H1 (cell line): ENCODE data around the gene EPHB6. TPM values are rescaled to one million over a fixed set of nuclear protein-coding genes. Genes with fewer than 3 reads are reported as not detected.

ENCODE experiments used
- CTCF ChIA-PET: fragments of 300-600 bp; sonication (Branson Sonifier 250); formaldehyde crosslinking; loops from one replicate; lab custom pipeline; 2021; ENCODE audit not compliant: partially characterized antibody; lab: Charles Lee
- POLR2A ChIA-PET: fragments of 300-600 bp; sonication (Branson Sonifier 250); formaldehyde crosslinking; loops from one replicate; lab custom pipeline; 2021; ENCODE audit warnings: inconsistent platforms; ENCODE audit not compliant: partially characterized antibody; lab: Charles Lee
- DNase-seq, 2 experiments: peaks; one replicate each; pipeline versions ENCODE4 v3.0.0 to v3.0.0-alpha.2; 2010 to 2022; ENCODE audit warnings: low spot score in 2 of 2, low read depth in 1 of 2, mixed read lengths in 1 of 2
- FAIRE-seq: peaks from 2 replicates; lab custom pipeline; 2011; peaks lifted over from hg19 to GRCh38; lab: Jason Lieb, UNC
- H2AFZ ChIP-seq: 2 replicates; pipeline ENCODE4 v1.8.1; 2012; ENCODE audit warnings: low read length, inconsistent platforms
- H2AK5ac ChIP-seq: 2 replicates; pipeline ENCODE4 v1.6.1; 2013; ENCODE audit warnings: low read depth, low read length
- H2BK120ac ChIP-seq: replicated peaks from 2 replicates; pipeline ENCODE3; 2013; ENCODE audit warnings: low read depth, low read length, inconsistent platforms
- H2BK12ac ChIP-seq: 2 replicates; pipeline ENCODE4 v1.6.1; 2013; ENCODE audit warnings: low read depth, low read length
- H2BK15ac ChIP-seq: 2 replicates; pipeline ENCODE4 v1.6.1; 2013; ENCODE audit warnings: low read length
- H2BK20ac ChIP-seq: 2 replicates; pipeline ENCODE4 v1.6.1; 2013; ENCODE audit warnings: low read length
- H2BK5ac ChIP-seq: 2 replicates; pipeline ENCODE4 v1.6.1; 2013; ENCODE audit warnings: low read depth, low read length
- H3K14ac ChIP-seq: 2 replicates; pipeline ENCODE4 v1.6.1; 2013; ENCODE audit warnings: inconsistent platforms; ENCODE audit not compliant: insufficient read length
- H3K18ac ChIP-seq: 2 replicates; pipeline ENCODE4 v1.6.1; 2013; ENCODE audit warnings: low read length; ENCODE audit errors: extremely low read depth
- H3K23ac ChIP-seq: 2 replicates; pipeline ENCODE4 v1.6.1; 2013; ENCODE audit warnings: inconsistent platforms; ENCODE audit not compliant: insufficient read length
- H3K23me2 ChIP-seq: 2 replicates; pipeline ENCODE4 v1.6.1; 2013; ENCODE audit warnings: low read depth, low read length
- H3K27ac ChIP-seq: 2 replicates; pipeline ENCODE4 v1.6.1; 2011; ENCODE audit warnings: low read depth, low read length, inconsistent platforms
- H3K27me3 ChIP-seq, 4 experiments: replicated peaks in 1 of 4; 1 replicate in 1 of 4; 2 replicates in 3 of 4; pipeline versions ENCODE4 v1.6.1 to v1.8.1; 2011 to 2013; ENCODE audit warnings: low read length in 3 of 4, mild to moderate bottlenecking in 3 of 4, inconsistent platforms in 2 of 4, mixed read lengths in 2 of 4, moderate library complexity in 1 of 4; ENCODE audit not compliant: control insufficient read depth in 3 of 4, insufficient read depth in 3 of 4; ENCODE audit errors: extremely low read depth in 1 of 4
- H3K36me3 ChIP-seq, 4 experiments: 2 replicates each; pipeline versions ENCODE4 v1.6.1 to v1.8.1; 2011 to 2013; ENCODE audit warnings: mild to moderate bottlenecking in 4 of 4, low read length in 3 of 4, moderate library complexity in 2 of 4, control low read depth in 1 of 4, inconsistent platforms in 1 of 4; ENCODE audit not compliant: insufficient read depth in 4 of 4, control insufficient read depth in 2 of 4
- H3K4ac ChIP-seq: replicated peaks from 2 replicates; pipeline ENCODE3; 2013; ENCODE audit warnings: low read length, low read depth, mixed read lengths, inconsistent platforms; ENCODE audit not compliant: insufficient read length
- H3K4me1 ChIP-seq, 4 experiments: replicated peaks in 1 of 4; 1 replicate in 1 of 4; 2 replicates in 3 of 4; pipeline versions ENCODE4 v1.6.1 to v1.8.1; 2011 to 2013; ENCODE audit warnings: low read length in 3 of 4, inconsistent platforms in 2 of 4, mixed read lengths in 1 of 4; ENCODE audit not compliant: insufficient read depth in 4 of 4, control insufficient read depth in 3 of 4
- H3K4me2 ChIP-seq, 2 experiments: 2 replicates each; pipeline versions ENCODE4 v1.6.1 to v1.8.1; 2011 to 2013; ENCODE audit warnings: low read depth in 2 of 2, low read length in 2 of 2, control low read depth in 1 of 2, inconsistent platforms in 1 of 2, mild to moderate bottlenecking in 1 of 2; ENCODE audit not compliant: insufficient read depth in 1 of 2
- H3K4me3 ChIP-seq, 4 experiments: fragments of 200-600, 300-600 bp in 1 of 4; sonication (generic), shearing (Covaris generic), sonication (Bioruptor Twin) in 1 of 4; 2 replicates each; pipeline versions ENCODE4 v1.5.1 to v1.8.1; 2011 to 2016; ENCODE audit warnings: low read length in 4 of 4, low read depth in 3 of 4, control low read depth in 2 of 4, inconsistent platforms in 2 of 4, mild to moderate bottlenecking in 2 of 4, mixed read lengths in 1 of 4, moderate library complexity in 1 of 4; ENCODE audit not compliant: insufficient read depth in 2 of 4; ENCODE audit errors: extremely low read depth in 1 of 4
- H3K56ac ChIP-seq: replicated peaks from 2 replicates; pipeline ENCODE3; 2013; ENCODE audit warnings: low read depth, mild to moderate bottlenecking, mixed read lengths, low read length, inconsistent platforms; ENCODE audit not compliant: insufficient read length
- H3K79me1 ChIP-seq: 2 replicates; pipeline ENCODE4 v1.6.1; 2013; ENCODE audit warnings: low read depth, low read length, control low read depth
- H3K79me2 ChIP-seq, 2 experiments: 2 replicates each; pipeline versions ENCODE4 v1.6.1 to v1.8.1; 2012 to 2013; ENCODE audit warnings: low read length in 2 of 2, mild to moderate bottlenecking in 2 of 2, inconsistent platforms in 1 of 2; ENCODE audit not compliant: insufficient read depth in 2 of 2, control insufficient read depth in 1 of 2
- H3K9ac ChIP-seq, 4 experiments: replicated peaks in 1 of 4; 1 replicate in 1 of 4; 2 replicates in 3 of 4; pipeline versions ENCODE4 v1.6.1 to v1.8.1; 2011 to 2013; ENCODE audit warnings: low read depth in 3 of 4, low read length in 3 of 4, control low read depth in 2 of 4, mild to moderate bottlenecking in 2 of 4, moderate library complexity in 2 of 4, inconsistent platforms in 1 of 4; ENCODE audit errors: extremely low read depth in 1 of 4
- H3K9me3 ChIP-seq, 2 experiments: 2 replicates each; pipeline versions ENCODE4 v1.6.1 to v1.8.1; 2012 to 2013; ENCODE audit warnings: mild to moderate bottlenecking in 2 of 2, moderate library complexity in 2 of 2, control low read depth in 1 of 2, inconsistent platforms in 1 of 2, low read depth in 1 of 2, low read length in 1 of 2, mixed read lengths in 1 of 2; ENCODE audit not compliant: insufficient read depth in 2 of 2
- H4K20me1 ChIP-seq, 2 experiments: replicated peaks in 1 of 2; 2 replicates each; pipeline versions ENCODE3 to v1.8.1; 2011 to 2013; ENCODE audit warnings: inconsistent platforms in 2 of 2, low read length in 2 of 2, mild to moderate bottlenecking in 1 of 2; ENCODE audit not compliant: insufficient read depth in 2 of 2, control insufficient read depth in 1 of 2
- H4K5ac ChIP-seq: 2 replicates; pipeline ENCODE4 v1.6.1; 2013; ENCODE audit warnings: low read length, low read depth, mixed read lengths, inconsistent platforms; ENCODE audit not compliant: insufficient read length
- H4K8ac ChIP-seq: 2 replicates; pipeline ENCODE4 v1.8.0; 2013; ENCODE audit warnings: mild to moderate bottlenecking, moderate library complexity, low read length, inconsistent platforms; ENCODE audit not compliant: insufficient read depth; ENCODE audit errors: extremely low read depth
- H4K91ac ChIP-seq: replicated peaks from 2 replicates; pipeline ENCODE3; 2013; ENCODE audit warnings: low read length, mixed read lengths, inconsistent platforms; ENCODE audit not compliant: insufficient read length
- POLR2A ChIP-seq, 2 experiments: IDR thresholded peaks; 1 replicate in 1 of 2; 2 replicates in 1 of 2; pipeline ENCODE4 v1.6.1; 2011; ENCODE audit warnings: low read depth in 2 of 2, low read length in 2 of 2, mild to moderate bottlenecking in 2 of 2; ENCODE audit errors: control extremely low read depth in 1 of 2
- RXRA ChIP-seq: IDR thresholded peaks from 2 replicates; pipeline ENCODE4 v1.6.1; 2011; ENCODE audit warnings: low read depth, mild to moderate bottlenecking, low read length, moderate library complexity; ENCODE audit not compliant: insufficient read depth
- SUZ12 ChIP-seq: fragments of 200-600 bp; sonication (generic); IDR thresholded peaks from 2 replicates; pipeline ENCODE4 v1.6.1; 2012; ENCODE audit warnings: mild to moderate bottlenecking, inconsistent platforms, low read length, moderate library complexity, mixed read lengths
- TAF1 ChIP-seq: IDR thresholded peaks from 2 replicates; pipeline ENCODE4 v1.6.1; 2011; ENCODE audit warnings: mild to moderate bottlenecking, low read depth, low read length
- WGBS, 2 experiments: shearing (Covaris generic) in 1 of 2; methylation state at CpG; one replicate each; pipeline versions ENCODE4 v1.1.6 to v1.1.7; 2013 to 2015; ENCODE audit warnings: low lambda C conversion rate in 2 of 2, mixed read lengths in 2 of 2, inconsistent platforms in 1 of 2, low coverage in 1 of 2, missing lambda C conversion rate in 1 of 2; ENCODE audit not compliant: insufficient replicate concordance in 2 of 2, insufficient coverage in 1 of 2, insufficient read length in 1 of 2; ENCODE audit errors: extremely low coverage in 1 of 2, missing lambda C conversion rate in 1 of 2; 5-methylcytosine and 5-hydroxymethylcytosine counted together
- polyA plus RNA-seq, 7 experiments: library from polyadenylated mRNA; depleted of rRNA in 3 of 7; stranded (reverse) in 5 of 7; unstranded in 2 of 7; fragments of >200 nt in 5 of 7; fragments of 200-250 nt in 2 of 7; gene quantifications; 1 replicate in 5 of 7; 2 replicates in 1 of 7; 4 replicates in 1 of 7; pipeline versions ENCODE4 v1.2.1 to v1.2.3, GENCODE V29; 2011 to 2013; ENCODE audit warnings: missing spikeins in 2 of 7, mixed read lengths in 2 of 7
- total RNA-seq: library from RNA; stranded (reverse); fragmentation: NEBNext Ultra II Directional; extraction: Animal tissue kit (Norgen Biotek cat#: 25700); gene quantifications from 2 replicates; pipeline ENCODE4 v1.2.1, GENCODE V29; 2021

The EPHB6 gene
- total and polyA plus RNA-seq, 2 of the 8 experiments (the other 6 are each of a cell fraction or from before 2014, with no cell fraction given): 19.7 TPM

- H3K9ac ChIP-seq: no peak overlapping the region
- H3K27ac ChIP-seq: no peak overlapping the region
- no peak overlapping the region for H2BK15ac ChIP-seq
- no peak overlapping the region for H4K91ac ChIP-seq
- H3K4ac ChIP-seq: no peak overlapping the region
- no peaks in the 10 kb centered on the region for H3K9me3 ChIP-seq
- H3K4me3 ChIP-seq: no peak overlapping the region
- peaks cover 0 to 6% (median 4%) of the 10 kb centered on the region in 4 experiments; a peak in 4 of 7 replicates for H3K4me1 ChIP-seq
- no peaks in the 10 kb centered on the region for H3K79me2 ChIP-seq
- WGBS, 2 experiments: 88% methylated on average over 4 of the region's 4 CpGs; no CpG with 5 or more reads in 1 of the 2 experiments
- FAIRE-seq: no peak
- H3K23ac ChIP-seq: no peak overlapping the region
- no peak for DNase-seq
- H3K14ac ChIP-seq: no peak overlapping the region
- H4K5ac ChIP-seq: no peak overlapping the region
- peaks cover 0 to 3% of the 10 kb centered on the region in 2 experiments for H4K20me1 ChIP-seq
- no peak for TF ChIP-seq POLR2A (IDR thresholded peaks at IDR 0.05; ENCODE audit: control extremely low read depth in 1 of 2, low read depth in 2 of 2, low read length in 2 of 2)
- TF ChIP-seq RXRA: no peak
- TF ChIP-seq SUZ12: no peak
- TF ChIP-seq TAF1: no peak
- TF ChIP-seq, all 59 proteins: peak for 0
- no peak overlapping the region for H2AFZ ChIP-seq
- H3K4me2 ChIP-seq: no peak overlapping the region
- no peak overlapping the region for H3K56ac ChIP-seq
- H2BK5ac ChIP-seq: no peak overlapping the region
- H4K8ac ChIP-seq: no peak overlapping the region
- CTCF ChIA-PET: interaction anchor here (0.8 to 2.6 kb wide), 15 partner anchors 8 to 459 kb away, joined by 3 to 17 read pairs (median 5); no protein-coding TSS in a partner anchor
- no peak overlapping the region for H2BK120ac ChIP-seq
- no peaks in the 10 kb centered on the region for H3K79me1 ChIP-seq
- peaks cover 0 to 12% (median 6%) of the 10 kb centered on the region in 4 experiments; a peak in 4 of 7 replicates for H3K27me3 ChIP-seq
- no peak overlapping the region for H2AK5ac ChIP-seq
- POLR2A ChIA-PET: no interaction called here
- no peaks in the 10 kb centered on the region for H3K36me3 ChIP-seq
- no peak overlapping the region for H2BK20ac ChIP-seq
- peaks cover 10% of the 10 kb centered on the region; the same call in 1 of the 2 replicates for H3K23me2 ChIP-seq
- H3K18ac ChIP-seq: no peak overlapping the region
- no peak overlapping the region for H2BK12ac ChIP-seq
These were observed 3.6 kb upstream of the EPHB6 start for GRCh38 chr7:142851269-142851668.
